Stimulated activated CD8-positive, alpha-beta memory T cell treated with anti-CD3 and anti-CD28 coated beads, Interleukin-15, amount 100 ng/mL, for 24 hours (primary cell): ENCODE results near the gene ZC3H7A.
"Not testable (repeated sequence)": the region's sequence is repeated elsewhere in the genome, so short reads cannot be mapped to it uniquely, and the experiment has no call there.

ENCODE experiments used
- DNase-seq: peaks from one replicate; pipeline ENCODE4 v3.0.0-alpha.2; 2020; ENCODE audit warnings: low read depth

The ZC3H7A gene

GRCh38 chr16:11799509-11800381 lies 2.7 kb upstream of the ZC3H7A start:
- no peak for DNase-seq

DNA sequence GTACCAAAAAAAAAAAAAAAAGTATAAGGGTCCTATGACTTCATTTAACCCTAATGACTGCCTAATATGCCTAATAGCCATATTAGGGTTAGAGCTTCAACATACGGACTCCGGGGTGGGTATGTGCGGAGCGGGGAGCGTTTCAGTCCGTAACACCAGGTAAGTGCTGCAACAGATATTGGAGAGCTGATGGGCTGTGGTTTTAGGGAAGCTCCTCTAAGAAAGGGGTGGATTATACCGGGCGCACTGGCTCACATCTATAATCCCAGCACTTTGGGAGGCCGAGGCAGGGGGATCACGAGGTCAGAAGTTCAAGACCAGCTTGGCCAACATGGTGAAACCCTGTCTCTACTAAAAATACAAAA lies 1.9 kb upstream of the ZC3H7A start:
- no peak for DNase-seq

DNA sequence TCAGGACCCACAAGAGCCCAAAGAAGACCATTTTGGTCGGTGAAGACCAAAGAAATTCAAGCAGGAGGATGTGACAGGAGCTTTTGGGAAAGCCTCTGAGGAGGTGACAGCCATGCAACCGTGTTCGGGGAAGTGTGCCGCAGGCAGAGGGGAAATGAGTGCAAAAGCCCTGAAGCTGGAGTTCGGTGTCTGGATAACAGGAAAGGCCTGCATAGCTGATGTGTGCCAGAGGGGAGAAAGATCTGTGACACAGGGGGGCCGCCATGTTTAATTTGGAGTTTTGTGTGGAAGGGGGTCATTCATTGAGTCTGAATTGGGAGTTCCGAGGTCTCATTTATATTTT lies 870 bp upstream of the ZC3H7A start:
- no peak for DNase-seq

DNA sequence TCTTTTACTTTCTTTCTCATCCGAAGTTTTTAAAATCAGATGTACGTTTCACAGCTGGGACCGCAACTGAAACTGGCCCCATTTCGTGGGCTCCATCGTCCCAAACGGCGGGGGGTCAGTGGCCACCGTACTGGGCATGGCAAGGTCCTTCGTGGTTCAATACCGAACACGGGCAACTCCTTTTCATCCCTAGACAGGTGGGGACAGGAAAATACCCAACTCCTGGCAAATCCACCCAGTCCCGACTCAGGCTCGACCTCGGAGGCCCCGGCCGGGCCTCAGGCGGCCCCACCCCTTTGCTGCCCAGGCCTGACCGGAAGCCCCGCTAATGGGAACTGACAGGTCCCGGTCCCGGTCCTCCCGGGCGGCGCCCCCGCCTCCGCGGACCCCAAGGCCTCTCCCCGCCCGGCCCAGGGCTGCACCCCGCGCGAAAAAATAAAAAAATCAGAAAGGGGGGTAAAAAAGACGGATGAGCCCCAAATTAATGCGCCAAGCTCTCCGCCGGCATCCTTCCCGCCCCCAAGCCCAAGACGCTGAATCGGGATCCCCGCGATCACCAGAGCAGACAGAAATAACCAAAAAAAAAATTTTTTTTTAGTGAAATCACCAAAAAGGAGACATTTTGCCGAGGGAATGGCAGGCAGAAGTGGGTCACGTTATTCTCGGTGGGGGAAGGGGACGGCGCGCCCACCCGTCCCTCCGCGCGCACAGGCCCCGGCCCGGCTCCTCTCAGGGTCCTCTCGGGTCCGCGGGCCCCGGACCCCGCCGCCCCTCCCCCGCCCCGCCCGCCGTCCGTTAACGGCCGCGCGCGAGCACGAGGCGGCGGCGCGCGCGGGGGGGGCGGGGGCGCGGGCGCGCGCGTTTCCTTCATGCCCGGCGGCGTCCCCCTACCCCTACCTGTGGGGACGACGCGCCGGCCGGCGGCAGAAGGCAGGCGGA lies 562 bp downstream of the ZC3H7A start:
- DNase-seq: peak; percentile 15

GRCh38 chr16:11795887-11796226 lies 1.2 kb downstream of the ZC3H7A start:
- DNase-seq: no peak

- no peak for DNase-seq
Measured at GRCh38 chr16:11794996-11795886, 1.8 kb downstream of the ZC3H7A start.

DNA sequence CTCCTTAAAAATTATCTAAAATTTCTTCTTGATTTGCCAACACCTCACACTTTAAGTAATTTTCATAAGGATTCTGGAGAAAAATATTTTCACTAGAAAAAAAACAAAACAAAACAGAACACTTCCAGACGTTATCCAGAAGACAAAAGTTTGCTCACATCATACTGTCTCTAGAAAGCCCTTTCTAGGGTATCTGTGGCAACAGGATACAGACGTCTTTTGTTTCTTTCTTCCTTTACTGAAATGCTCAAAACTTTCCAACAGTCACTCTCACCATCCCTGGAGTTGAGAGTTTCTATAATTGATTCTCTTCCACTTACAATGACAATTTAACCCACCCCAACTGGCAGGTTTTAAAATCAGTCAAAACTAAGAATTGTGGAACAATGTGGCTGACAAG lies 2.6 kb downstream of the ZC3H7A start:
- DNase-seq: no peak

GRCh38 chr16:11793840-11794239 lies 3.2 kb downstream of the ZC3H7A start:
- no peak for DNase-seq

- no peak for DNase-seq
Measured at GRCh38 chr16:11792410-11793241, 4.4 kb downstream of the ZC3H7A start.

DNA sequence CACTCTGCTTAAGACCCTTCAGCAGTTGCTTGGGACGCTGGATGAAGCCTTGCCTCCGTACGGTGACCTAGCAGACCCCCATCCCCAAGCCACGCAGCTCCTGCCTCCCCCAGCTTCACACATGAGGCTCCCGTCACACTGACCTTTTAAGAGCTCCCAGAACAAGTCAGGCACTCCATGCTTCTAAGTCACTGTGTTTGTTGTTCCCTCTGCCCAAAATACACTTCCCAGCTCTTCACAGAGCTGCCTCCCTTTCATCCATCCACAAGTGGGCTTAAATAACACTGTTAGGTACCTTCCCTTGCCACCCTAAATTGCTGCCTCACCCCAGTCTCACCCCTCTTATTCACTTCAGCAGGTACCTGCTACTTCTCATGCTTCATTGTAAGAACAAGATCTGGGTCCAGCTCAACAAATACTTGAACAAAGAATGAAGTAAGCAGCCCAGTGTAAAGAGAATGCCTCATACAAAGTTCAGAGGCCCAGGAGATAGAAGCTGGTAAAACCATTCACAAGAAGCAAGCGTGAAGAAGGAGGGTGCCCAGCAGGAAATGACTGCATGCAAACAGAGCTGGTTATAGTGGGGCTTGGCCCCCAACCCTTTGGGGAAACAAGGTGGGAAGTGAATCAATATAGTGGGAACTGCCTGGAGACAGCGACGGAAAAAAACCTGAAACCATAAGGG lies 5.8 kb downstream of the ZC3H7A start:
- no peak for DNase-seq

DNA sequence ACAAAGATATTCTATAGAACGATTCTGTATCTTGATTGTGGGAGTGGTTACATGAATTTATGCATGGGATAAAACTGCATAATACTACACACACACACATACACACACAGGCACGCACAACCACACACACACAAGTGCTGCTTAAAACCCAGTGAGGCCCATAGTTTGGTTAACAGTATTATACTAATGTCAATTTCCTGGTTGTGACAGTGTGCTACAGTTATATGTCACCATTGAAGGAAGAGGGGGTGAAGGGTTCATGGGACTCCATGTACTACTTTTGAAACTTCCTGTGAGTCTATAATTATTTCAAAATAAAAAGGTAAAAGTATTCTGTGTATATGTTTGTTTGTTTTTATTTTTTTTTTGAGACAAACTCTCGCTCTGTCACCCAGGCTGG lies 8.1 kb downstream of the ZC3H7A start:
- DNase-seq: no peak

GRCh38 chr16:11784980-11785599 lies 12.0 kb downstream of the ZC3H7A start:
- DNase-seq: not testable (repeated sequence)

- DNase-seq: not testable (repeated sequence)
Measured at GRCh38 chr16:11784381-11784780, 12.7 kb downstream of the ZC3H7A start.

DNA sequence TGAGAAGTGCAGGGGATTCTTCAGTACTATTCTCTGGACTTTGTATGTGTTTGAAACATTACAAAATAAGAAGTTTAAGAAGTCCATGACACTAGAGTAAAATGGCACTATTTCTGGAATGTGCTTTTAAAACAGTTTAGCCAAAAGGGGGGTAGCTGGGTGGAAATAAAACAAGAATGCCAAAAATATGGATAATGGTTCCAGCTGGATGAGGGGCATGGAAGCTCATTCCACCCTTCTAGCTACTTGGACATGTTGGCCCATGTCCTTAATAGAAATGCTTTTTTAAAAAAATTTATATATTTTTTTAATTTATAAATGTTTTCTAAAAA lies 13.1 kb downstream of the ZC3H7A start:
- no peak for DNase-seq

- DNase-seq: no peak
Measured at GRCh38 chr16:11783319-11784037, 13.6 kb downstream of the ZC3H7A start.

DNA sequence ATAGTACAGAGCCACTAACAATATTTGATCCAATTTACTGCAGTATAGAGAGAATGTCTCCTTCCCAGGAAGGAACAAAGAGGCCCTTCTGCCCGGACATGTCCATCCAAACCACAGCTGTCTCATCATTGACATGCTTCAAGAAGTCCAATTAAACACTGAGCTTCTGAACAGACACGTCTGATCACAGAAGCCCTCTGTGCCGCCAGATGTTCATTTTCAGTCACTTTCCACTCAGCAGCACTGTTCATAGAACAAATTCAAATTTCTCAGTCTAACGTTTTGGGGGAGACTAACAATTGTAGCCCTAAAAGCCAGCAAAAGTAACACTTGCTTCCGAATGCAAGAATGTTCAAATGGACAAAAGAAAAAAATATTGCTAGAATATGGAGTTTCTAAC lies 15.3 kb downstream of the ZC3H7A start:
- DNase-seq: no peak

DNA sequence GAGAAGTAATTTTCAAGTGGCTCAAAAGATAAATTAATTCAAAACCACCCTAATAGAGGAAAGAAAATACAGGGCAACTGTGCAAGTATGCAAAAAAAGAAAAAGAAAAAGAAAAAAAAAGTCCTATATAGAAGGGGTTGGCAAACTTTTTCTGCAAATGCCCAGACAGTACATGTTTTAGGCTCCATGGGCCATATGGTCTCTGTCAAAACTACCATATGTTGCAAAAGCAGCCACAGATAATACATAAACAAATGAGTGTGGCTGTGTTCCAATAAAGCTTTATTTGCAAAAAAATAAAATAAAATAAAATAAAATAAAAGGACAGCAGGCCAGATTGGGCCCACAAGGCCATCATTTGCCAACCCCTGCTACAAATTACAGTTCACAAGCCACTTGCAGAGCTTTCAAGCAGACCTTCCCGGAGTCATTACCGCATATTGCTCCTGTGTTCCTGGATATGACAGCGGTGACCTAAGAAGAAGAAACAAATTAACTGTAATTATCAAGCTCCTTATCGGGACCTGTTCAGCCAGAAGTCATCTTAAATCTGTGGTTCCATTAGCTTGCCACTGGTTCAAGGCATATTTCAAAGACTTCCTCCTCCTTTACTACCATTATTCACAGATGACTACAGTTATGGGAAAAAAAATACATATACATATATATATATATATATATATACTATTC lies 15.9 kb downstream of the ZC3H7A start:
- DNase-seq: no peak

DNA sequence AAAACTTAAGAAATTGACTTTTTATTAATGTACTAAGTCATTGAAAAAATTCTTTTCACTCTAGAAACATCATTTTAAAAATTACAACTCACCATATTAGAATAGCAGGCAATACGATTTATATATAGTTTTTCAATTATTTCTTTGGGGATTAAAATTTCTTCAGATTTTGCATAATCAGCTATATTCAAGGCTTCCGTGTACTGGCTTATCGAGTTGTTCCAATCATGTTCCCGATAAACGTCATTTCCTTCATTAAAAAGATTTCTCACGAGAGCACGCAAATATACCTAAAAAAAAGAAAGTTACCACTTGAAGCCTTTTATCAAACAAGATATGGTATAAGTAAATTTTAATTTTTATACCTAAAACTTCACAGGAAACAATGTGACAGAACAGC lies 18.0 kb downstream of the ZC3H7A start:
- DNase-seq: no peak

DNA sequence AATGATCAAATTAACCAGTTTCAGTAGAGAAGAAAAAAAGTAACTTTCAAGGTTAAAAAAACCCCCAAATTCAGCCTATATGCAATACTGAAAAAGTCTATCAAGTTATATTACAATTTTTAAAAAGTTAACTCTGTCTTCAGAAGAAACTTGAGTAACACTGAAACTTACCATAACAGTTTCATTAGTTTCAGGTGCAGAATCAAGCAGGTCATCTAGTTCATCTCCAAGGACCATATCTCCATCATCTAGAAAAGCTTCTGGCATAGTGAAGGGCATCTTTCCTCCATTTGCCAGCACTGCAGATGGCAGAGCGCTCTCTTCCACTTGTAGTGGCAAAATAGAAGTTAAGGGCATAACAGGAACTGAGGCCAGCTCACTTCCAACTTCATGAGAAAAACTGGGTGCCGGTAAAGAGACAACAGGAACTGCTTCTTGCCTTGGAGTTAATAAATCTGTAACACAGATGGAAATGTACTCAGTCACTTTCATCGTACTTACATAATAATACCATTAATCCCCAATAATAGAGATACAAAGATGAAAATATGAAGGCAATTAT lies 22.9 kb downstream of the ZC3H7A start:
- no peak for DNase-seq
